DND-41 (cell line): ENCODE measurements around the gene VASP.
A peak's percentile ranks its signal among the peaks of the same experiment; 100 is the strongest.

ENCODE experiments used
- CTCF ChIP-seq: IDR thresholded peaks from 2 replicates; pipeline ENCODE4 v1.5.1; 2012; ENCODE audit warnings: borderline replicate concordance, low read length, moderate library complexity, mild to moderate bottlenecking; ENCODE audit not compliant: poor library complexity, severe bottlenecking; ENCODE audit errors: extremely low read depth
- EZH2 ChIP-seq: IDR thresholded peaks from 3 replicates; pipeline ENCODE4 v1.6.1; 2012; ENCODE audit warnings: borderline replicate concordance, low read depth, mild to moderate bottlenecking, moderate library complexity, low read length, inconsistent platforms; ENCODE audit not compliant: severe bottlenecking

DNA sequence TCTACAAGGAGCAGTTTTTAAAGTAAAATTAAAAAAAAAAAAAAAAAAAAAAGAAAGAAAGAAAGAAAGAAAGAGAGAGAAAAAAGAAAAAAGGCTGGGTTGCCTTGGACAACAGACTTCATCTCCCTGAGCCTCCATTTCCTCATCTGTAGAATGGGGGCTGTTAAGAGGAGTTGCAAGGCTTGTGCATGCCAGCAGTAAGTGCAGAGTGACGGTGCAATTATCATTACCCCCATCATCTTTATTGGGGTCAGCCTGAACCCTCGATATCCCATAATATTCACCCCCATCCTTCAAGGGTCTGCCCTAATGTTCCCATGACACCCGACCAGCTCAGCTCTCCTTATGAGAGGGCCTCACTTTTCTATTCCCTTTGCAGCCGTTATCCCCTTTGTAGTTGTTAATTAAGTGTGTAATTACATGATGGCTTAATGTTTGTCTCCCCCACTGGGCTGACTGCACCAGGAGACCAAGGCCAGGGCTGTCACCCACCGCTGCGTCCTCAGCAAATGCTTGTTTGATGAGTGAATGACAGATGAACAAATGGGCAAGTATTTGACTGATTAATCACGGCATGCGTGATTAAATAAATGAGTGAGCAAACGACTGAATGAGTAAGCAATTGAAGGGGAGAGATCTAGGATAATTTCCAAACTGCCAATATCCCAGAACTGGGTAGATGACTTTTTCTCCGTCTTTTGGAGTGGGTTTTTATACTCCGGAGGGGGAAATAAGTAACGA lies 29.4 kb upstream of the VASP start:
- TF ChIP-seq CTCF (no peak), EZH2 (peak; percentile 41)
